ENCODE data around the gene SYTL3.

DNA sequence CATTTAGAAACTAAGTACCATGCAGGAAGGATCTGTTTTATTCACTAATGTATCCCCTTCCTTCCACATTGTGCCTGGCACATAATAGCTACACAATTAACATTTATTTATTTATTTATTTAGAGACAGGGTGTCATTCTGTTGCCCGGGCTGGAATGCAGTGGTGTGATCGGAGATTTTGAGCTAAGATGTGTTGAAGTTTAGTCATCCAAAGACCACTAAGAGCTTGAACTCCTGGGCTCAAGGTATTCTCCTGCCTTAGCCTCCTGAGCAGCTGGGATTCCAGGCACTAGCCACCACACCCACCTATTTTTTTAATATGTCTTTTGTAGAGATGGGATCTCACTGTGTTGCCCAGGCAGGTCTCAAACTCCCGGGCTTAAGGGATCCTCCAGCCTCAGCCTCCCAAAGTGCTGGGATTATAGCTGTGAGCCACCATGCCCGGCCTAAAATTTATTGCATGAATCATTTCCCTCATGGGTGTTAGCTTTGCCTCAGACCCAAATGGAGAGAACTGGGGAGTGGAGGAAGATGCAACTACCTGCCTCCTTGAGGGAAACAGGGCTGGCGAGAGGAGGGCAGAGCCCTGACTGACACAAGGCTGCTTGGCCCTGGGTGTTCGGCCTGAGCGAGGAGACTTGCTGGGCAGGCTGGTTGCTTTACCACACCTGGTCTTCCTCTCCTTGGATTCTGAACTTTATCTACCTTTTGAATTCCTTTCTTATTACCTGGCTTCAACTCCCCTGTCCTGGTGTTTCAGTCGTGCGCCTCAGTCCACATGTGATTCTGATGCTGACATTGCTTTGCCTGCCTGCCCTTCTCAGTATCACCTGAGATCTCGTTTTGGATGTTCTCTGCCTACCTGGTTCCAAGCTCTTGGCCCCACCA lies 3.6 kb upstream of the SYTL3 start:
- TF ChIP-seq, protein P1, sequence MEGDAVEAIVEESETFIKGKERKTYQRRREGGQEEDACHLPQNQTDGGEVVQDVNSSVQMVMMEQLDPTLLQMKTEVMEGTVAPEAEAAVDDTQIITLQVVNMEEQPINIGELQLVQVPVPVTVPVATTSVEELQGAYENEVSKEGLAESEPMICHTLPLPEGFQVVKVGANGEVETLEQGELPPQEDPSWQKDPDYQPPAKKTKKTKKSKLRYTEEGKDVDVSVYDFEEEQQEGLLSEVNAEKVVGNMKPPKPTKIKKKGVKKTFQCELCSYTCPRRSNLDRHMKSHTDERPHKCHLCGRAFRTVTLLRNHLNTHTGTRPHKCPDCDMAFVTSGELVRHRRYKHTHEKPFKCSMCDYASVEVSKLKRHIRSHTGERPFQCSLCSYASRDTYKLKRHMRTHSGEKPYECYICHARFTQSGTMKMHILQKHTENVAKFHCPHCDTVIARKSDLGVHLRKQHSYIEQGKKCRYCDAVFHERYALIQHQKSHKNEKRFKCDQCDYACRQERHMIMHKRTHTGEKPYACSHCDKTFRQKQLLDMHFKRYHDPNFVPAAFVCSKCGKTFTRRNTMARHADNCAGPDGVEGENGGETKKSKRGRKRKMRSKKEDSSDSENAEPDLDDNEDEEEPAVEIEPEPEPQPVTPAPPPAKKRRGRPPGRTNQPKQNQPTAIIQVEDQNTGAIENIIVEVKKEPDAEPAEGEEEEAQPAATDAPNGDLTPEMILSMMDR (IDR thresholded peaks at IDR 0.05): no peak
- TF ChIP-seq SP1 (CRISPR knock-in tag; conservative IDR thresholded peaks at IDR 0.05) (no peak), USF2 (CRISPR knock-in tag; IDR thresholded peaks at IDR 0.05) (no peak), ZNF396 (CRISPR knock-in tag; IDR thresholded peaks at IDR 0.05; ENCODE audit: borderline replicate concordance) (no peak), ZBTB43 (CRISPR knock-in tag; IDR thresholded peaks at IDR 0.05) (no peak), ZNF263 (CRISPR knock-in tag; IDR thresholded peaks at IDR 0.05; ENCODE audit: low read depth) (no peak), CREB1 (CRISPR knock-in tag; IDR thresholded peaks at IDR 0.05) (no peak), FOXJ3 (CRISPR knock-in tag; IDR thresholded peaks at IDR 0.05; ENCODE audit: borderline replicate concordance) (no peak), CDX4 (CRISPR knock-in tag; IDR thresholded peaks at IDR 0.05; ENCODE audit: borderline replicate concordance) (no peak)

All from WTC11 (cell line).